NOMO-1 treated with DMSO at 0.1 percent for 48 hours (cell line): Measurements from ENCODE around the gene SNX14.
"Not testable (repeated sequence)": the region's sequence is repeated elsewhere in the genome, so short reads cannot be mapped to it uniquely, and the experiment has no call there.

ENCODE experiments used
- DNase-seq: peaks from one replicate; lab custom pipeline; 2025; ENCODE audit not compliant: unreplicated experiment; lab: John Stamatoyannopoulos, UW

Gene SNX14, protein sequence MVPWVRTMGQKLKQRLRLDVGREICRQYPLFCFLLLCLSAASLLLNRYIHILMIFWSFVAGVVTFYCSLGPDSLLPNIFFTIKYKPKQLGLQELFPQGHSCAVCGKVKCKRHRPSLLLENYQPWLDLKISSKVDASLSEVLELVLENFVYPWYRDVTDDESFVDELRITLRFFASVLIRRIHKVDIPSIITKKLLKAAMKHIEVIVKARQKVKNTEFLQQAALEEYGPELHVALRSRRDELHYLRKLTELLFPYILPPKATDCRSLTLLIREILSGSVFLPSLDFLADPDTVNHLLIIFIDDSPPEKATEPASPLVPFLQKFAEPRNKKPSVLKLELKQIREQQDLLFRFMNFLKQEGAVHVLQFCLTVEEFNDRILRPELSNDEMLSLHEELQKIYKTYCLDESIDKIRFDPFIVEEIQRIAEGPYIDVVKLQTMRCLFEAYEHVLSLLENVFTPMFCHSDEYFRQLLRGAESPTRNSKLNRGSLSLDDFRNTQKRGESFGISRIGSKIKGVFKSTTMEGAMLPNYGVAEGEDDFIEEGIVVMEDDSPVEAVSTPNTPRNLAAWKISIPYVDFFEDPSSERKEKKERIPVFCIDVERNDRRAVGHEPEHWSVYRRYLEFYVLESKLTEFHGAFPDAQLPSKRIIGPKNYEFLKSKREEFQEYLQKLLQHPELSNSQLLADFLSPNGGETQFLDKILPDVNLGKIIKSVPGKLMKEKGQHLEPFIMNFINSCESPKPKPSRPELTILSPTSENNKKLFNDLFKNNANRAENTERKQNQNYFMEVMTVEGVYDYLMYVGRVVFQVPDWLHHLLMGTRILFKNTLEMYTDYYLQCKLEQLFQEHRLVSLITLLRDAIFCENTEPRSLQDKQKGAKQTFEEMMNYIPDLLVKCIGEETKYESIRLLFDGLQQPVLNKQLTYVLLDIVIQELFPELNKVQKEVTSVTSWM

DNA sequence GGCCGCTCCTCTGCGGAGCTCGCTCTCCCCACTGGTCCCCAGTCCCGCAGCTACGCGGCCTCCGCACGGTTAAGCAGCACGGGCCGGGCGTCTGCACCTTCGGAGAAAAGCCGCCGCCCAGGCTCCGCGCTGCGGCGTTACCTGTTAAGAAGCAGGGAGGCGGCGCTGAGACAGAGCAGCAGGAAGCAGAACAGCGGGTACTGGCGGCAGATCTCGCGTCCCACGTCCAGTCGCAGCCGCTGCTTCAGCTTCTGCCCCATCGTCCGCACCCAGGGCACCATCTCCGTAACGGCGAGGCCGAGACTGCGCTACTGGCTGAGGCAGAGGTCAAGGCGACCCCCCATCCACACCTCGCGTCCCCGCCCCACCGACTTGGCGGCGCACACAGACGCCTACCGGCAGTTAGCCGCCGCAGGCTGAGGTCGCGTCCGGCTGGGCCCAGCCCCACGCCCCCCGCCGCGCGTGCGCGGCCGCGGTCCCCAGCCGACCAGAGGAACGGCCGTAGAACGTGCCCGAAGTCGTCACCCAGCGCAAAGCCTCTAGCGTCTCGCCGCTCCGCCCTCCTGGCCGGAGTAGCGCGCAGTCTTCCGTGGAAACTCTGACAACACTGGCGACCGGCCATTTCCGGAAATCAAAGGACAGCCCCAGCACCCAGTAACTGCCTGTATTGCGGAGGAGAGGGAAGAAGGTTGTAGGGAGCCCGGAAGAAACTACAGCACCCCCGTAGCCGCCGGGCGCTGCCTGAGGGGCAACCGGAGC is at the start of gene SNX14:
TSS of gene SNX14 (minus strand) at position 421 of the 759 bp plus-strand sequence. CDS start at position 281, 140 bp downstream.
- DNase-seq: peak; percentile 96

- peak; percentile 93 for DNase-seq
Measured at GRCh38 chr6:85642774-85643536, 49.3 kb upstream of the SNX14 start, which contains the start of gene SYNCRIP. Gene SYNCRIP, minus strand, starts transcription at chr6:85642886. Its CDS starts 1,447 bp downstream, at chr6:85641439.

- peak; percentile 40 for DNase-seq
Measured at GRCh38 chr6:85641897-85642773, 48.5 kb upstream of the SNX14 start.

- DNase-seq: peak; percentile 7
Measured at GRCh38 chr6:85641522-85641896, 47.9 kb upstream of the SNX14 start.

DNA sequence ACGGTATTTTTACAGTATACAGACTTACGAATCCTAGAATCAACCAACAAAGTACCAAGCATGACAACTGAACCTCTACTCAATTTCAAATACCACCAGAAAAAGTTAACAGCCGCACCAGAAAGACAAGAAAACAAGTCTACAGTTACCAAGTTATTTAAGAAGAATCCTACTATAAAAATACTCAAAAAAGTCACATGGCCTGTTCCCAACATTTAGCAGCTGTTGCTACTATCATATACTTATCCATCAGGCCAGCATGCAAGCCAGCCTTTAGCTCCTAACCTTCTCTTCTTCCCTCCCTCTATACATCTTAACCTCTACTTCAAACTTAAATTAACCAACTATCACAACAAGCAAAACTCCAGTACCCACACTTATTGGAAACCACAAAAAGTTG is 47.2 kb upstream of the SNX14 start:
- DNase-seq: no peak

DNA sequence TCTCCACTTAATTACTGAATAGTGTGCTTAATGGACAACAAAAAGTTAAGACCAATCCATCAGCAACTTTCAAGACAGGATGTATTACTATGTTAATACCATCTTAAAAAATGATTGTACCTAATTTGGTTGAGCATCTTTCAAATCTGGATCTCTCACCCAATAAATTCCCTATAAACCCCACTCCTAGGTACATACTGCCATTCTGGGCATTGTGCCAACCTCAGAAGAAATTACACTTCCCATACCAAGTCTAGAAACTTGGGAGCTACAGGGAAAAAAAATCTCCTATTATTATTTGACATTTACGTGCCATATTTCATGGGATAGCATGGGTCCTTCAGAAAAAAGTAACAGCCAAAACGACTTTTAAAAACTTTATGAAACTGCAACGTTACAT is 43.9 kb upstream of the SNX14 start:
- no peak for DNase-seq

DNA sequence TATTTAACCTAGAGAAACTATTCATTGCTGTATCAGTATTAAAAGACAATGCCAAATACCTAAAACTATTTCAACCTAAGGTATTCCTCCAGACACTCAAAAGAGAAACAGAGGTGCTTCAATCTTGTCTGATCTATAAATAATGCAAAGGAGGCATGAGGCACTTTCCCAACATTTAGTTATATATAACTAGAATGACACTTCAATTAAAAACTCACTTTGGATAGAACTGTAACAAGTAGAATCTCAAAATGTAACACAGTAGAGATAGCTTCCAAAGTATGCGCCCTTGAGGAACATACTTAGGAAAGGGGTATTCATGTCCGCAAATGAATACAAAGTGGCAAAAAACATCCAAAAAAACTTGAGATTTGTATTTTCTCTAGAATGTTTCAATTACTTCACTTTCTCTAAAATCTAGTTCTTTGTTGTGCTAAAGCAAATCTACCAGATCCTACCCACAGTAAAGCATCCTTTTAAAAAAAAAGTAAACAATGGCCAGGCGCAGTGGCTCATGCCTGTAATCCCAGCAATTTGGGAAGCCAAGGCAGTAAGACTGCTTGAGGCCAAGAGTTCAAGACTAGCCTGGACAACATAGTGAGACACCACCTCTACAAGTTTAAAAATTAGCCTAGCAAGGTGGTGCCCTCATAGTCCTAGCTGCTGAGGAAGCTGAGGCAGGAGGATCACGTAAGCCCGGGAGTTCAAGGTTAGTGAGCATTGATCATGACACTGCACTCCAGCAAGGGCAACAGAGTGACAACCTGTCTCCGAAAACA is 38.7 kb upstream of the SNX14 start:
- DNase-seq: no peak

- DNase-seq: not testable (repeated sequence)
Measured at GRCh38 chr6:85631117-85631516, 37.5 kb upstream of the SNX14 start.

GRCh38 chr6:85628353-85628752 is 34.7 kb upstream of the SNX14 start:
- DNase-seq: no peak

- DNase-seq: peak; percentile 12
Measured at GRCh38 chr6:85620308-85620707, 26.6 kb upstream of the SNX14 start.

GRCh38 chr6:85614780-85615179 is 21.1 kb upstream of the SNX14 start:
- no peak for DNase-seq

GRCh38 chr6:85612690-85613474 is 19.2 kb upstream of the SNX14 start:
- no peak for DNase-seq

GRCh38 chr6:85610182-85610895 is 16.7 kb upstream of the SNX14 start:
- no peak for DNase-seq

- DNase-seq: no peak
Measured at GRCh38 chr6:85602100-85602499, 8.4 kb upstream of the SNX14 start.

DNA sequence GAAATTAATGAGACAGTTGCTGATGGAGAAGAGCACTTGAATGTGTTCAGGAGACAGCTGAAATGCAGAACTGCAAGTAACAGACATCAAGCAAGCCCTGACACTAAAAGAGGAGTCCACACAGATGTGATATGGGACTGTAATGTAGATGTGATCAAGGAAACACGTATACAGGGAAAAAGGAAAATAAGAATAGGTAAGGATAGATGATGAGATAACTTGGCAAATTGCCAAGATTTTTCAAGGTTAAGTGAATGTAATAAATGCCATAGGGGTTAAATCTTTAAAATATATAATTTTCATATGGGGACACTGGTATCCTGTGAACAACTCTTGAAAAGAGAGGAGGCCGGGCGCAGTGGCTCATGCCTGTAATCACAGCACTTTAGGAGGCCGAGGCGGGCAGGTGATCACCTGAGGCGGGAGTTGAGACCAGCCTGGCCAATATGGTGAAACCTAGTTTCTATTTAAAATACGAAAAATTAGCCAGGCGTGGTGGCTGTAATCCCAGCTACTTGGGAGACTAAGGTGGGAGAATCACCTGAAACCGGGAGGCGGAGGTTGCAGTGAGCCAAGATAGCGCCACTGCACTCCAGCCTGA is 7.2 kb upstream of the SNX14 start:
- DNase-seq: no peak

DNA sequence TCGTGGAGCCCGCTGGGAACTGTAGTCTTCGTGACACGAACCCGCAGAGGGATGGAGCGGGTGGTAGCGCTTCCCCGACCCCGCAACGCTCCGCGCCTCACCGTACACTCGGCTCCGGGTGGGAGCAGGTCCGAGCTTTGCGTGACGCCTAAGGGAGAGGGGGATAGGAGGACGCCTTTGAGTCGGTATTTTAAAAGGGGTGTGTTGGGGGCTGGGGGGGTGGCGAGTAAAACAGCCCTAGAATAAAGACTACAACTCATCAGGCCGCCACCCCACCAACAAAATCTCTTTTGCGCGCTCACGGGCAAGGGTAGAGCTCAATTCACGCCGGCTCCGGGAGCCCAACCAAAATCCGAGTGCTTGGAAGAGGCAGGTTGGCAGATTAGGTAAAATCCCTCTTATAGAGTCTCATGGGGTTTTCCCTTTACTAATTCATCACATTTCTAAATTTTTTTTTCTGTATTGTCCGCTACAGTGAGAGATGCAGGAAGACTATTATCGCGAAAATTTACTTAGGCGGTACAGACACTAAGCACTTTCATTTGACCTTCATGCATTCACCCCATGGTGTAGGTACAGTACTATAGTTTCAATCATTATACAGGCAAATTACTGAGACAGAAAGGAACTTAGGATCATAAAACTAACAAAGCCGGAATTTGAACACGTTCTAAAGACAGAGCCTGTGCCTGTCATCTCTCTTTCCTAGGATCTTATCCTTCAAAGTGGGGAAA is 706 bp upstream of the SNX14 start:
- DNase-seq: peak; percentile 24
